LNCaP clone FGC (cell line): ENCODE data around the gene TMEM132E.
A peak's percentile ranks its signal among the peaks of the same experiment; 100 is the strongest.

Source experiments
- DNase-seq: peaks from one replicate; pipeline ENCODE4 v3.0.0-alpha.2; 2011; ENCODE audit warnings: low read depth
- H3K4me3 ChIP-seq: 2 replicates; pipeline ENCODE4 v1.5.1; 2011; ENCODE audit warnings: mild to moderate bottlenecking, low read depth, low read length, control low read depth
- CTCF ChIP-seq: IDR thresholded peaks from 2 replicates; pipeline ENCODE4 v1.5.1; 2012; ENCODE audit warnings: mild to moderate bottlenecking; ENCODE audit not compliant: control insufficient read depth, insufficient read depth; ENCODE audit errors: extremely low read depth

The TMEM132E gene

GRCh38 chr17:34669511-34669910 lies 90.1 kb downstream of the TMEM132E start:
- H3K4me3 ChIP-seq, result no peak overlapping the region
- TF ChIP-seq CTCF, result no peak
- no peak for DNase-seq

GRCh38 chr17:34670618-34671017 lies 91.2 kb downstream of the TMEM132E start:
- DNase-seq, result no peak
- no peak for TF ChIP-seq CTCF
- no peak overlapping the region for H3K4me3 ChIP-seq

GRCh38 chr17:34671191-34671590 lies 91.8 kb downstream of the TMEM132E start:
- DNase-seq, result no peak
- no peak for TF ChIP-seq CTCF
- H3K4me3 ChIP-seq, result no peak overlapping the region

GRCh38 chr17:34672176-34672785 lies 92.9 kb downstream of the TMEM132E start:
- no peak overlapping the region for H3K4me3 ChIP-seq
- no peak for DNase-seq
- TF ChIP-seq CTCF, result no peak

GRCh38 chr17:34673516-34673915 lies 94.1 kb downstream of the TMEM132E start:
- DNase-seq, result no peak
- no peak for TF ChIP-seq CTCF
- H3K4me3 ChIP-seq, result no peak overlapping the region

- no peak overlapping the region for H3K4me3 ChIP-seq
- TF ChIP-seq CTCF, result no peak
- DNase-seq, result peak; percentile 21
Observed at GRCh38 chr17:34673995-34674890, 94.9 kb downstream of the TMEM132E start.
